PFSK-1 (cell line): ENCODE results near the gene RBBP4.

Experiments used
- POLR2AphosphoS5 ChIP-seq: IDR thresholded peaks from 2 replicates; pipeline ENCODE4 v1.6.1; 2012; ENCODE audit warnings: low read depth, mild to moderate bottlenecking, control low read depth, low read length, moderate library complexity
- SIN3A ChIP-seq: IDR thresholded peaks from 2 replicates; pipeline ENCODE4 v1.6.1; 2012; ENCODE audit warnings: mild to moderate bottlenecking, low read length, moderate library complexity, borderline replicate concordance; ENCODE audit not compliant: insufficient read depth
- TAF1 ChIP-seq: IDR thresholded peaks from 2 replicates; pipeline ENCODE4 v1.6.1; 2012; ENCODE audit warnings: low read length, control low read depth, borderline replicate concordance; ENCODE audit not compliant: insufficient read depth
- TF ChIP-seq, protein P1 (sequence below), 2 experiments: IDR thresholded peaks; 2 replicates each; pipeline versions ENCODE4 v1.6.1 to v1.8.0; 2011 to 2012; ENCODE audit warnings: low read depth in 2 of 2, low read length in 2 of 2, control low read depth in 1 of 2, inconsistent platforms in 1 of 2, mild to moderate bottlenecking in 1 of 2, moderate library complexity in 1 of 2; ENCODE audit not compliant: insufficient read depth in 1 of 2

DNA sequence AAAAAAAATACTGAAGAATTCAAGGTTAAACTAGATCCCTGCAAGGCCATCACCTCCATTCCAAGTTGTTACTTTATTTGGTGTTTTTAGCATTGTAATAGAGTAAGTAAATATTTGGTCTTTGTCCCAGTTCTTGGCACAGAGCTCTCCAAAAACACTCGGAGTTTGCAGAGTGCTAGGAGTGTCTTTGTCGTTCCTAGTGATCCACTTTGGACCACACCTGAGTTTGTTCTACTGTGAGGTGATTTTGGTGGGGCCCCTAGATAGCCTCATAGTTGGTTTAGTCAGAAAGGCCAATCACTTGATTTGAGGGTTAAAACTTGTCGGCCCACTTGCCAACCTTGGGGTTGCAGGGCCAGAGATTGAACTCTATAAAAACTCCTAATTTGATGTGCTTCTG lies 25.9 kb downstream of the RBBP4 start:
- no peak for TF ChIP-seq TAF1
- TF ChIP-seq, protein P1, sequence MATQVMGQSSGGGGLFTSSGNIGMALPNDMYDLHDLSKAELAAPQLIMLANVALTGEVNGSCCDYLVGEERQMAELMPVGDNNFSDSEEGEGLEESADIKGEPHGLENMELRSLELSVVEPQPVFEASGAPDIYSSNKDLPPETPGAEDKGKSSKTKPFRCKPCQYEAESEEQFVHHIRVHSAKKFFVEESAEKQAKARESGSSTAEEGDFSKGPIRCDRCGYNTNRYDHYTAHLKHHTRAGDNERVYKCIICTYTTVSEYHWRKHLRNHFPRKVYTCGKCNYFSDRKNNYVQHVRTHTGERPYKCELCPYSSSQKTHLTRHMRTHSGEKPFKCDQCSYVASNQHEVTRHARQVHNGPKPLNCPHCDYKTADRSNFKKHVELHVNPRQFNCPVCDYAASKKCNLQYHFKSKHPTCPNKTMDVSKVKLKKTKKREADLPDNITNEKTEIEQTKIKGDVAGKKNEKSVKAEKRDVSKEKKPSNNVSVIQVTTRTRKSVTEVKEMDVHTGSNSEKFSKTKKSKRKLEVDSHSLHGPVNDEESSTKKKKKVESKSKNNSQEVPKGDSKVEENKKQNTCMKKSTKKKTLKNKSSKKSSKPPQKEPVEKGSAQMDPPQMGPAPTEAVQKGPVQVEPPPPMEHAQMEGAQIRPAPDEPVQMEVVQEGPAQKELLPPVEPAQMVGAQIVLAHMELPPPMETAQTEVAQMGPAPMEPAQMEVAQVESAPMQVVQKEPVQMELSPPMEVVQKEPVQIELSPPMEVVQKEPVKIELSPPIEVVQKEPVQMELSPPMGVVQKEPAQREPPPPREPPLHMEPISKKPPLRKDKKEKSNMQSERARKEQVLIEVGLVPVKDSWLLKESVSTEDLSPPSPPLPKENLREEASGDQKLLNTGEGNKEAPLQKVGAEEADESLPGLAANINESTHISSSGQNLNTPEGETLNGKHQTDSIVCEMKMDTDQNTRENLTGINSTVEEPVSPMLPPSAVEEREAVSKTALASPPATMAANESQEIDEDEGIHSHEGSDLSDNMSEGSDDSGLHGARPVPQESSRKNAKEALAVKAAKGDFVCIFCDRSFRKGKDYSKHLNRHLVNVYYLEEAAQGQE (IDR thresholded peaks at IDR 0.05; ENCODE audit: insufficient read depth in 1 of 2, low read depth in 2 of 2, low read length in 2 of 2) = no peak
- TF ChIP-seq POLR2AphosphoS5 = no peak
- no peak for TF ChIP-seq SIN3A
